H1 (cell line): ENCODE data around the gene MRPS9. TPM values are rescaled to one million over a fixed set of nuclear protein-coding genes. Genes with fewer than 3 reads are reported as not detected.

ENCODE experiments used
- CTCF ChIA-PET: fragments of 300-600 bp; sonication (Branson Sonifier 250); formaldehyde crosslinking; loops from one replicate; lab custom pipeline; 2021; ENCODE audit not compliant: partially characterized antibody; lab: Charles Lee
- POLR2A ChIA-PET: fragments of 300-600 bp; sonication (Branson Sonifier 250); formaldehyde crosslinking; loops from one replicate; lab custom pipeline; 2021; ENCODE audit warnings: inconsistent platforms; ENCODE audit not compliant: partially characterized antibody; lab: Charles Lee
- DNase-seq, 2 experiments: peaks; one replicate each; pipeline versions ENCODE4 v3.0.0 to v3.0.0-alpha.2; 2010 to 2022; ENCODE audit warnings: low spot score in 2 of 2, low read depth in 1 of 2, mixed read lengths in 1 of 2
- FAIRE-seq: peaks from 2 replicates; lab custom pipeline; 2011; peaks lifted over from hg19 to GRCh38; lab: Jason Lieb, UNC
- H2AFZ ChIP-seq: 2 replicates; pipeline ENCODE4 v1.8.1; 2012; ENCODE audit warnings: low read length, inconsistent platforms
- H2AK5ac ChIP-seq: 2 replicates; pipeline ENCODE4 v1.6.1; 2013; ENCODE audit warnings: low read depth, low read length
- H2BK120ac ChIP-seq: replicated peaks from 2 replicates; pipeline ENCODE3; 2013; ENCODE audit warnings: low read depth, low read length, inconsistent platforms
- H2BK12ac ChIP-seq: 2 replicates; pipeline ENCODE4 v1.6.1; 2013; ENCODE audit warnings: low read depth, low read length
- H2BK15ac ChIP-seq: 2 replicates; pipeline ENCODE4 v1.6.1; 2013; ENCODE audit warnings: low read length
- H2BK20ac ChIP-seq: 2 replicates; pipeline ENCODE4 v1.6.1; 2013; ENCODE audit warnings: low read length
- H2BK5ac ChIP-seq: 2 replicates; pipeline ENCODE4 v1.6.1; 2013; ENCODE audit warnings: low read depth, low read length
- H3K14ac ChIP-seq: 2 replicates; pipeline ENCODE4 v1.6.1; 2013; ENCODE audit warnings: inconsistent platforms; ENCODE audit not compliant: insufficient read length
- H3K18ac ChIP-seq: 2 replicates; pipeline ENCODE4 v1.6.1; 2013; ENCODE audit warnings: low read length; ENCODE audit errors: extremely low read depth
- H3K23ac ChIP-seq: 2 replicates; pipeline ENCODE4 v1.6.1; 2013; ENCODE audit warnings: inconsistent platforms; ENCODE audit not compliant: insufficient read length
- H3K23me2 ChIP-seq: 2 replicates; pipeline ENCODE4 v1.6.1; 2013; ENCODE audit warnings: low read depth, low read length
- H3K27ac ChIP-seq: 2 replicates; pipeline ENCODE4 v1.6.1; 2011; ENCODE audit warnings: low read depth, low read length, inconsistent platforms
- H3K27me3 ChIP-seq, 4 experiments: replicated peaks in 1 of 4; 1 replicate in 1 of 4; 2 replicates in 3 of 4; pipeline versions ENCODE4 v1.6.1 to v1.8.1; 2011 to 2013; ENCODE audit warnings: low read length in 3 of 4, mild to moderate bottlenecking in 3 of 4, inconsistent platforms in 2 of 4, mixed read lengths in 2 of 4, moderate library complexity in 1 of 4; ENCODE audit not compliant: control insufficient read depth in 3 of 4, insufficient read depth in 3 of 4; ENCODE audit errors: extremely low read depth in 1 of 4
- H3K36me3 ChIP-seq, 4 experiments: 2 replicates each; pipeline versions ENCODE4 v1.6.1 to v1.8.1; 2011 to 2013; ENCODE audit warnings: mild to moderate bottlenecking in 4 of 4, low read length in 3 of 4, moderate library complexity in 2 of 4, control low read depth in 1 of 4, inconsistent platforms in 1 of 4; ENCODE audit not compliant: insufficient read depth in 4 of 4, control insufficient read depth in 2 of 4
- H3K4ac ChIP-seq: replicated peaks from 2 replicates; pipeline ENCODE3; 2013; ENCODE audit warnings: low read length, low read depth, mixed read lengths, inconsistent platforms; ENCODE audit not compliant: insufficient read length
- H3K4me1 ChIP-seq, 4 experiments: replicated peaks in 1 of 4; 1 replicate in 1 of 4; 2 replicates in 3 of 4; pipeline versions ENCODE4 v1.6.1 to v1.8.1; 2011 to 2013; ENCODE audit warnings: low read length in 3 of 4, inconsistent platforms in 2 of 4, mixed read lengths in 1 of 4; ENCODE audit not compliant: insufficient read depth in 4 of 4, control insufficient read depth in 3 of 4
- H3K4me2 ChIP-seq, 2 experiments: 2 replicates each; pipeline versions ENCODE4 v1.6.1 to v1.8.1; 2011 to 2013; ENCODE audit warnings: low read depth in 2 of 2, low read length in 2 of 2, control low read depth in 1 of 2, inconsistent platforms in 1 of 2, mild to moderate bottlenecking in 1 of 2; ENCODE audit not compliant: insufficient read depth in 1 of 2
- H3K4me3 ChIP-seq, 4 experiments: fragments of 200-600, 300-600 bp in 1 of 4; sonication (generic), shearing (Covaris generic), sonication (Bioruptor Twin) in 1 of 4; 2 replicates each; pipeline versions ENCODE4 v1.5.1 to v1.8.1; 2011 to 2016; ENCODE audit warnings: low read length in 4 of 4, low read depth in 3 of 4, control low read depth in 2 of 4, inconsistent platforms in 2 of 4, mild to moderate bottlenecking in 2 of 4, mixed read lengths in 1 of 4, moderate library complexity in 1 of 4; ENCODE audit not compliant: insufficient read depth in 2 of 4; ENCODE audit errors: extremely low read depth in 1 of 4
- H3K56ac ChIP-seq: replicated peaks from 2 replicates; pipeline ENCODE3; 2013; ENCODE audit warnings: low read depth, mild to moderate bottlenecking, mixed read lengths, low read length, inconsistent platforms; ENCODE audit not compliant: insufficient read length
- H3K79me1 ChIP-seq: 2 replicates; pipeline ENCODE4 v1.6.1; 2013; ENCODE audit warnings: low read depth, low read length, control low read depth
- H3K79me2 ChIP-seq, 2 experiments: 2 replicates each; pipeline versions ENCODE4 v1.6.1 to v1.8.1; 2012 to 2013; ENCODE audit warnings: low read length in 2 of 2, mild to moderate bottlenecking in 2 of 2, inconsistent platforms in 1 of 2; ENCODE audit not compliant: insufficient read depth in 2 of 2, control insufficient read depth in 1 of 2
- H3K9ac ChIP-seq, 4 experiments: replicated peaks in 1 of 4; 1 replicate in 1 of 4; 2 replicates in 3 of 4; pipeline versions ENCODE4 v1.6.1 to v1.8.1; 2011 to 2013; ENCODE audit warnings: low read depth in 3 of 4, low read length in 3 of 4, control low read depth in 2 of 4, mild to moderate bottlenecking in 2 of 4, moderate library complexity in 2 of 4, inconsistent platforms in 1 of 4; ENCODE audit errors: extremely low read depth in 1 of 4
- H3K9me3 ChIP-seq, 2 experiments: 2 replicates each; pipeline versions ENCODE4 v1.6.1 to v1.8.1; 2012 to 2013; ENCODE audit warnings: mild to moderate bottlenecking in 2 of 2, moderate library complexity in 2 of 2, control low read depth in 1 of 2, inconsistent platforms in 1 of 2, low read depth in 1 of 2, low read length in 1 of 2, mixed read lengths in 1 of 2; ENCODE audit not compliant: insufficient read depth in 2 of 2
- H4K20me1 ChIP-seq, 2 experiments: replicated peaks in 1 of 2; 2 replicates each; pipeline versions ENCODE3 to v1.8.1; 2011 to 2013; ENCODE audit warnings: inconsistent platforms in 2 of 2, low read length in 2 of 2, mild to moderate bottlenecking in 1 of 2; ENCODE audit not compliant: insufficient read depth in 2 of 2, control insufficient read depth in 1 of 2
- H4K5ac ChIP-seq: 2 replicates; pipeline ENCODE4 v1.6.1; 2013; ENCODE audit warnings: low read length, low read depth, mixed read lengths, inconsistent platforms; ENCODE audit not compliant: insufficient read length
- H4K8ac ChIP-seq: 2 replicates; pipeline ENCODE4 v1.8.0; 2013; ENCODE audit warnings: mild to moderate bottlenecking, moderate library complexity, low read length, inconsistent platforms; ENCODE audit not compliant: insufficient read depth; ENCODE audit errors: extremely low read depth
- H4K91ac ChIP-seq: replicated peaks from 2 replicates; pipeline ENCODE3; 2013; ENCODE audit warnings: low read length, mixed read lengths, inconsistent platforms; ENCODE audit not compliant: insufficient read length
- CTBP2 ChIP-seq: IDR thresholded peaks from 2 replicates; pipeline ENCODE4 v1.7.0; 2011; ENCODE audit warnings: borderline replicate concordance, mild to moderate bottlenecking, moderate library complexity, mixed read lengths, low read length; ENCODE audit not compliant: insufficient read depth, insufficient read length
- FOSL1 ChIP-seq: IDR thresholded peaks from 2 replicates; pipeline ENCODE4 v1.6.1; 2011; ENCODE audit warnings: mild to moderate bottlenecking, low read depth, low read length, moderate library complexity; ENCODE audit not compliant: insufficient read depth
- SIN3A ChIP-seq, 2 experiments: IDR thresholded peaks in 1 of 2; conservative IDR thresholded peaks in 1 of 2; 2 replicates each; pipeline ENCODE4 v1.6.1; 2011 to 2012; ENCODE audit warnings: low read length in 2 of 2, improper control_type of control experiment in 1 of 2, low read depth in 1 of 2, mild to moderate bottlenecking in 1 of 2
- SP2 ChIP-seq: IDR thresholded peaks from 2 replicates; pipeline ENCODE4 v1.6.1; 2012; ENCODE audit warnings: mild to moderate bottlenecking, low read length, inconsistent platforms
- USF2 ChIP-seq: IDR thresholded peaks from 2 replicates; pipeline ENCODE4 v1.6.1; 2011; ENCODE audit warnings: low read length, improper control_type of control experiment
- WGBS, 2 experiments: shearing (Covaris generic) in 1 of 2; methylation state at CpG; one replicate each; pipeline versions ENCODE4 v1.1.6 to v1.1.7; 2013 to 2015; ENCODE audit warnings: low lambda C conversion rate in 2 of 2, mixed read lengths in 2 of 2, inconsistent platforms in 1 of 2, low coverage in 1 of 2, missing lambda C conversion rate in 1 of 2; ENCODE audit not compliant: insufficient replicate concordance in 2 of 2, insufficient coverage in 1 of 2, insufficient read length in 1 of 2; ENCODE audit errors: extremely low coverage in 1 of 2, missing lambda C conversion rate in 1 of 2; 5-methylcytosine and 5-hydroxymethylcytosine counted together
- polyA plus RNA-seq, 7 experiments: library from polyadenylated mRNA; depleted of rRNA in 3 of 7; stranded (reverse) in 5 of 7; unstranded in 2 of 7; fragments of >200 nt in 5 of 7; fragments of 200-250 nt in 2 of 7; gene quantifications; 1 replicate in 5 of 7; 2 replicates in 1 of 7; 4 replicates in 1 of 7; pipeline versions ENCODE4 v1.2.1 to v1.2.3, GENCODE V29; 2011 to 2013; ENCODE audit warnings: missing spikeins in 2 of 7, mixed read lengths in 2 of 7
- total RNA-seq: library from RNA; stranded (reverse); fragmentation: NEBNext Ultra II Directional; extraction: Animal tissue kit (Norgen Biotek cat#: 25700); gene quantifications from 2 replicates; pipeline ENCODE4 v1.2.1, GENCODE V29; 2021

MRPS9 gene
- total and polyA plus RNA-seq, 2 of the 8 experiments (the other 6 are each of a cell fraction or from before 2014, with no cell fraction given): 36.2 to 71.0 TPM

DNA sequence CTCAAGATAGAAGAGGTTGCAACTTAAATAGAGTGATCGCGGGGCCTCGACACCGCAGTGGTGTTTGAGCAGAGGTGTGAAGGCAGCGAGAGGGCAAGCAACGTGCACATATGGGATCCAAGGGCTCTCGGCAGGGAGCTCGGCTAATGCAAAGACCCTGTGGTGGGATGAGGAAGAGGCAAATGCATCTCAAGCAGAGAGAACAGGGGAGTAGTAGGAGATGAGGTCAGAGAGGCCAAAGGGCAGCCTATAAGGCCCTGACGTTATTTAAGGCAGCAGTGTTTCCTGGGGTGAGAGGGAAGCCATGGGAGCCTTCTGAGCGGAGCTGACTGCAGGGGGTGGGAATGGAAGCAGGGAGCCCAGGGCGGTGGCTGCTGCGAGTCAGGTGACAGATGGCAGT, 74.5 kb downstream of the MRPS9 start:
- no peak overlapping the region for H4K5ac ChIP-seq
- H3K79me1 ChIP-seq: no peaks in the 10 kb centered on the region
- H2BK12ac ChIP-seq: no peak overlapping the region
- ChIA-PET CTCF (interaction anchor here (1.4 to 14.4 kb wide), 3 partner anchors 67 to 182 kb away, joined by 4 to 541 read pairs (median 91); partner anchors contain the start of gene GPR45), POLR2A (no interaction called here)
- H3K4ac ChIP-seq: no peak overlapping the region
- H2AK5ac ChIP-seq: no peak overlapping the region
- H3K4me3 ChIP-seq: no peak overlapping the region
- FAIRE-seq: no peak
- TF ChIP-seq CTBP2 (no peak), SP2 (no peak), SIN3A (conservative IDR thresholded peaks at IDR 0.05 in 1 of 2, IDR thresholded peaks at IDR 0.05 in 1 of 2; ENCODE audit: low read depth in 1 of 2, low read length in 2 of 2) (no peak), USF2 (no peak), FOSL1 (no peak)
- no peak overlapping the region for H4K8ac ChIP-seq
- no peak overlapping the region for H3K56ac ChIP-seq
- no peaks in the 10 kb centered on the region for H4K20me1 ChIP-seq
- no peak overlapping the region for H3K18ac ChIP-seq
- no peaks in the 10 kb centered on the region; a peak in 1 of 7 replicates for H3K27me3 ChIP-seq
- H2BK5ac ChIP-seq: no peak overlapping the region
- H4K91ac ChIP-seq: no peak overlapping the region
- no peak overlapping the region for H2BK20ac ChIP-seq
- no peaks in the 10 kb centered on the region for H3K36me3 ChIP-seq
- H3K4me2 ChIP-seq: no peak overlapping the region
- no peak for DNase-seq
- no peak overlapping the region for H3K27ac ChIP-seq
- H3K4me1 ChIP-seq: peaks cover 0 to 2% (median 0%) of the 10 kb centered on the region in 4 experiments; a peak in 1 of 7 replicates
- no peak overlapping the region for H3K14ac ChIP-seq
- 86% methylated on average over 12 of the region's 12 CpGs; no CpG with 5 or more reads in 1 of the 2 experiments for WGBS, 2 experiments
- no peaks in the 10 kb centered on the region for H3K79me2 ChIP-seq
- no peak overlapping the region for H2AFZ ChIP-seq
- no peaks in the 10 kb centered on the region for H3K9me3 ChIP-seq
- no peak overlapping the region for H3K9ac ChIP-seq
- no peaks in the 10 kb centered on the region for H3K23me2 ChIP-seq
- no peak overlapping the region for H2BK120ac ChIP-seq
- no peak overlapping the region for H2BK15ac ChIP-seq
- H3K23ac ChIP-seq: no peak overlapping the region
